Smooth muscle cell of bladder (primary cell): ENCODE measurements around the gene USP10. TPM values are rescaled to one million over a fixed set of nuclear protein-coding genes. Genes with fewer than 3 reads are reported as not detected.

Experiments used
- total RNA-seq: library from RNA; depleted of rRNA; stranded (reverse); fragments of >200 nt; gene quantifications from 2 replicates; pipeline ENCODE4 v1.2.3, GENCODE V29; 2014

USP10 gene
- 30.0 and 37.9 TPM in 2 replicates for total RNA-seq

GRCh38 chr16:84699712-84700445 lies at the start of gene USP10:
Gene USP10 (plus strand): TSS chr16:84700000. CDS start chr16:84700091, 91 bp downstream.

GRCh38 chr16:84819644-84820304 lies 120.0 kb downstream of the USP10 start, which contains the start of gene CRISPLD2:
Gene CRISPLD2 (plus strand): TSS chr16:84819985. CDS start chr16:84838496, 18,511 bp downstream.

Other genes with a start within 250 kb of the USP10 start
- gene MEAK7, start 195.3 kb upstream of the USP10 start, total RNA-seq = 10.5 and 11.5 TPM in 2 replicates
- 73.3 and 96.4 TPM in 2 replicates for gene COTL1, start 81.9 kb upstream of the USP10 start, total RNA-seq
- 59.4 and 86.6 TPM in 2 replicates for gene KLHL36, start 51.5 kb upstream of the USP10 start, total RNA-seq
- gene CRISPLD2, start 120.0 kb downstream of the USP10 start, total RNA-seq = 80.4 and 82.6 TPM in 2 replicates